HepG2 (cell line): ENCODE measurements around the gene ZBTB4. TPM values are rescaled to one million over a fixed set of nuclear protein-coding genes. Genes with fewer than 3 reads are reported as not detected.
A peak's percentile ranks its signal among the peaks of the same experiment; 100 is the strongest.

Experiments
- BRF2 ChIP-seq: sonication (generic); formaldehyde crosslinking; IDR thresholded peaks from 2 replicates; pipeline ENCODE4 v1.8.1; 2022; ENCODE audit warnings: mild to moderate bottlenecking, missing genetic modification reagents
- CENPT ChIP-seq: sonication (generic); formaldehyde crosslinking; IDR thresholded peaks from 2 replicates; pipeline ENCODE4 v1.8.0; 2022; ENCODE audit warnings: low read depth, mild to moderate bottlenecking, moderate library complexity, missing genetic modification reagents
- CHD2 ChIP-seq: IDR thresholded peaks from 2 replicates; pipeline ENCODE4 v1.6.1; 2011; ENCODE audit warnings: low read depth, low read length, improper control_type of control experiment
- DPF2 ChIP-seq: sonication (generic); formaldehyde crosslinking; IDR thresholded peaks from 2 replicates; pipeline ENCODE4 v1.4.0; 2020; ENCODE audit warnings: mild to moderate bottlenecking, low read depth, missing genetic modification reagents, borderline replicate concordance
- E2F5 ChIP-seq: sonication (generic); formaldehyde crosslinking; conservative IDR thresholded peaks from 2 replicates; pipeline ENCODE4 v1.4.0; 2020; ENCODE audit warnings: missing genetic modification reagents
- ETS1 ChIP-seq: sonication (generic); formaldehyde crosslinking; IDR thresholded peaks from 2 replicates; pipeline ENCODE4 v1.4.0; 2020; ENCODE audit warnings: missing genetic modification reagents
- HDAC1 ChIP-seq: sonication (generic); formaldehyde crosslinking; IDR thresholded peaks from 2 replicates; pipeline ENCODE4 v1.5.1; 2020; ENCODE audit warnings: mild to moderate bottlenecking, missing genetic modification reagents
- HNRNPLL ChIP-seq: fragments of 200-400 bp; formaldehyde crosslinking; IDR thresholded peaks from 2 replicates; pipeline ENCODE4 v1.6.1; 2017; ENCODE audit warnings: mild to moderate bottlenecking, low read depth, low read length; ENCODE audit not compliant: poor library complexity, severe bottlenecking
- HOXA9 ChIP-seq: sonication (generic); formaldehyde crosslinking; IDR thresholded peaks from 2 replicates; pipeline ENCODE4 v1.8.1; 2022; ENCODE audit warnings: missing genetic modification reagents, mild to moderate bottlenecking, moderate library complexity, borderline replicate concordance
- MAZ ChIP-seq, 2 experiments: sonication (generic) in 1 of 2; formaldehyde crosslinking in 1 of 2; IDR thresholded peaks; 2 replicates each; pipeline versions ENCODE4 v1.5.0 to v1.6.1; 2012 to 2020; ENCODE audit warnings: low read depth in 2 of 2, mild to moderate bottlenecking in 2 of 2, borderline replicate concordance in 1 of 2, improper control_type of control experiment in 1 of 2, low read length in 1 of 2, missing genetic modification reagents in 1 of 2, moderate library complexity in 1 of 2
- PPARG ChIP-seq: conservative IDR thresholded peaks from 2 replicates; pipeline ENCODE4 v1.6.1; 2016; ENCODE audit warnings: missing biosample characterization, missing genetic modification reagents
- RXRB ChIP-seq: IDR thresholded peaks from 2 replicates; pipeline ENCODE4 v1.6.1; 2016; ENCODE audit warnings: borderline replicate concordance, missing genetic modification reagents, missing compliant biosample characterization
- SRSF9 ChIP-seq: fragments of 200-400 bp; formaldehyde crosslinking; IDR thresholded peaks from 2 replicates; pipeline ENCODE4 v1.6.1; 2018; ENCODE audit warnings: borderline replicate concordance, mild to moderate bottlenecking, low read depth, low read length; ENCODE audit not compliant: insufficient read depth, poor library complexity, severe bottlenecking
- TBX3 ChIP-seq: fragments of 450-650 bp; IDR thresholded peaks from 2 replicates; pipeline ENCODE4 v1.6.1; 2017; ENCODE audit warnings: antibody characterized with exemption, mild to moderate bottlenecking, inconsistent platforms, borderline replicate concordance
- THAP11 ChIP-seq: IDR thresholded peaks from 2 replicates; pipeline ENCODE4 v1.6.1; 2016; ENCODE audit warnings: missing biosample characterization, missing genetic modification reagents
- ZNF333 ChIP-seq: sonication (generic); formaldehyde crosslinking; IDR thresholded peaks from 2 replicates; pipeline ENCODE4 v1.4.0; 2020; ENCODE audit warnings: mild to moderate bottlenecking, missing genetic modification reagents, borderline replicate concordance
- ZNF556 ChIP-seq: sonication (generic); formaldehyde crosslinking; IDR thresholded peaks from 2 replicates; pipeline ENCODE4 v1.4.0; 2020; ENCODE audit warnings: mild to moderate bottlenecking, missing genetic modification reagents, borderline replicate concordance
- ZNF557 ChIP-seq: sonication (generic); formaldehyde crosslinking; IDR thresholded peaks from 2 replicates; pipeline ENCODE4 v1.4.0; 2020; ENCODE audit warnings: missing genetic modification reagents
- ZNF570 ChIP-seq: sonication (generic); formaldehyde crosslinking; IDR thresholded peaks from 2 replicates; pipeline ENCODE4 v1.4.0; 2020; ENCODE audit warnings: mild to moderate bottlenecking, missing genetic modification reagents, borderline replicate concordance
- ZNF572 ChIP-seq: sonication (generic); formaldehyde crosslinking; IDR thresholded peaks from 2 replicates; pipeline ENCODE4 v1.5.1; 2020; ENCODE audit warnings: mild to moderate bottlenecking, missing genetic modification reagents
- ZNF709 ChIP-seq: sonication (generic); formaldehyde crosslinking; IDR thresholded peaks from 2 replicates; pipeline ENCODE4 v1.5.0; 2020; ENCODE audit warnings: mild to moderate bottlenecking, missing genetic modification reagents
- ZNF710 ChIP-seq: sonication (generic); formaldehyde crosslinking; IDR thresholded peaks from 2 replicates; pipeline ENCODE4 v1.5.0; 2020; ENCODE audit warnings: mild to moderate bottlenecking, missing genetic modification reagents, borderline replicate concordance
- polyA plus RNA-seq, 8 experiments: library from polyadenylated mRNA; depleted of rRNA in 3 of 8; stranded (reverse) in 7 of 8; unstranded in 1 of 8; fragments of >200 nt; fragmentation: Illumina TruSeq in 4 of 8; extraction: Trizol in 4 of 8; gene quantifications; 2 replicates each; pipeline versions ENCODE4 v1.2.1 to v1.2.3, GENCODE V29; 2011 to 2016; ENCODE audit warnings: low read depth in 4 of 8, missing spikeins in 1 of 8, mixed read lengths in 1 of 8; ENCODE audit not compliant: insufficient read depth in 1 of 8
- total RNA-seq, 5 experiments: library from RNA; depleted of rRNA; stranded (reverse); fragments of >200 nt; fragmentation: Illumina TruSeq; extraction: Trizol; gene quantifications; 2 replicates each; pipeline ENCODE4 v1.2.3, GENCODE V29; 2016; ENCODE audit warnings: low read depth in 1 of 5

Gene ZBTB4
- total and polyA plus RNA-seq, 2 of the 13 experiments (the other 11 are each of a cell fraction or from before 2014, with no cell fraction given) = 4.3 to 7.4 TPM

GRCh38 chr17:7484067-7484918 is 4.9 kb upstream of the ZBTB4 start, which contains the start of gene POLR2A (continued):
- peak; percentile 62; the same call in 1 of the 2 replicates for TF ChIP-seq CHD2
- no peak for TF ChIP-seq ZNF572 (CRISPR knock-in tag)
- TF ChIP-seq HOXA9 (CRISPR knock-in tag) = peak; percentile 58; the same call in 1 of the 2 replicates
- peak; percentile 76; the same call in 1 of the 2 replicates for TF ChIP-seq HDAC1 (CRISPR knock-in tag)
- no peak for TF ChIP-seq TBX3
- TF ChIP-seq ZNF557 (CRISPR knock-in tag) = peak; percentile 90; the same call in 1 of the 2 replicates
- TF ChIP-seq ZNF710 (CRISPR knock-in tag) = no peak
- no peak; the same call in 1 of the 2 replicates for TF ChIP-seq ZNF333
- no peak for TF ChIP-seq BRF2
- 0 out of 2 replicates have a peak, but pooled peaks have one; percentile 44 for TF ChIP-seq ZNF709 (CRISPR knock-in tag)
- peak; percentile 93 for TF ChIP-seq HNRNPLL
- TF ChIP-seq RXRB = peak; percentile 80
- no peak for TF ChIP-seq SRSF9
- peak; percentile 80 for TF ChIP-seq PPARG (CRISPR knock-in tag)
- peak; percentile 98 for TF ChIP-seq MAZ (IDR thresholded peaks at IDR 0.05; ENCODE audit: borderline replicate concordance, low read depth, low read length)
- peak; percentile 98 for TF ChIP-seq MAZ (CRISPR knock-in tag; IDR thresholded peaks at IDR 0.05; ENCODE audit: low read depth)
- TF ChIP-seq ZNF556 = peak; percentile 88; the same call in 1 of the 2 replicates
- TF ChIP-seq ZNF570 (CRISPR knock-in tag) = peak; percentile 60; the same call in 1 of the 2 replicates
- TF ChIP-seq ETS1 (CRISPR knock-in tag) = peak; percentile 83; the same call in 1 of the 2 replicates
- TF ChIP-seq THAP11 (CRISPR knock-in tag) = peak; percentile 89
- TF ChIP-seq DPF2 (CRISPR knock-in tag) = no peak
- peak; percentile 94 for TF ChIP-seq E2F5
- 0 out of 2 replicates have a peak, but pooled peaks have one; percentile 42 for TF ChIP-seq CENPT
